Measurements from ENCODE around the gene SOX12. TPM values are rescaled to one million over a fixed set of nuclear protein-coding genes. Genes with fewer than 3 reads are reported as not detected.
A peak's percentile ranks its signal among the peaks of the same experiment; 100 is the strongest.

The SOX12 gene
- polyA plus RNA-seq, 1 donor, result 29.8 TPM

DNA sequence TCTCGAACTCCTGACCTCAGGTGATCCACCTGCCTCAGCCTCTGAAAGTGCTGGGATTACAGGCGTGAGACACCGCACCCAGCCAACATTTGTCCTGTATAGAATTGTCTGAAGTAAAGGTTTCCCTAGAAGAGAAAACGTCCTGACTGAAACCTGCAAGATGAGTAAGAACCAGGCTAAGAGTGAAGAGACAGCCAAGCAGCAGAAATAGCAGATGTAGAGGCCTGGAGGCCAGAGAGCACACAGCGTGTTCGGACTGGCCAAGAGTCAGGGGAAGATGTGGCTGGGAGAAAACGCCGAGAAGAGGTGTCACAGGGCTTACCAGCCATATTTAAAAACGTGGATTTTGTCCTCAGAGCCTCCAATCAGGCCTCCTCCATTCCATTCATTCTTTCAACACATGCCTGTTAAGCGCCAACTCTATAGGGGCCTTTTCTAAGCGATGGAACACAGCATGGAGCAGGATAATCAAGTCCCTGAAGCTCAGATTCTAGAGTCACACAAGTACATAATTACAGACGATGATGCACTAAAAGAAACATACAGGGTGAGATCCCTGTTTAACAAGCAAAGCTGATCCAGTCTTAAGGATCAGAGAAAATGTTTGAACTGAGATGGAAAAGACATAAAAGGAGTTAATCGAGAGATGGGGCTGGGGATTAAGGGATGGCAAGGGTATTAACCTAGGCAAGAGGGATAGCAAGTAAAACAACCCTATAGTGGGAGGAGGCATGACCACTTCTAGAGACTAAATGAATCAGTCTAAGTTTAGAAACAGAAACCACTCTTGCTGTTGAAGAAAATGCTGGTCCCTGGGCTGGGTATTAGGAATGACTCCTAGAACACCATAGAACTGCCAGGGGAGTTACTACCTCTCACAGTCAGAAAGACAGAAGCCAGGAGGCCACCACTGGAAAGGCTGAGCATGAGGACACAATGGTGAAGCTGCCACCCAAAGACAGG lies 23.2 kb upstream of the SOX12 start:
- DNase-seq, result no peak

DNA sequence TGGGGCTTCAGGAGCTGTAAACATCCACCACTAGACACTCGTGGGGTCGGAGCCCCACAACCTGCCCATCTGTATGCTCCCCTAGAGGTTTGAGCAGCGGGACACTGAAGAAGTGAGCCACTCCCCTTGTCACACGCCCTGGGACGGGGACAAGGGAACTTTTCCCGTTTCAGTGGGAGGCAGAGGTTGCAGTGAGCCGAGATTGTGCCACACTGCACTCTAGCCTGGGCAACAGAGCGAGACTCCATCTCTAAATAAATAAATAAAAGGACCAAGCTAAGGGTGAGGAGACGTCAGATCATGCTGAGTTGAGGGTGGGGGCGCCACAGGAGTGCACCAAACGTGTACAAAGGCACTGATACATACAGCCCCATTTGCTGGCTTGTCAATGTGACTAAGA lies 19.6 kb upstream of the SOX12 start:
- DNase-seq, result no peak

DNA sequence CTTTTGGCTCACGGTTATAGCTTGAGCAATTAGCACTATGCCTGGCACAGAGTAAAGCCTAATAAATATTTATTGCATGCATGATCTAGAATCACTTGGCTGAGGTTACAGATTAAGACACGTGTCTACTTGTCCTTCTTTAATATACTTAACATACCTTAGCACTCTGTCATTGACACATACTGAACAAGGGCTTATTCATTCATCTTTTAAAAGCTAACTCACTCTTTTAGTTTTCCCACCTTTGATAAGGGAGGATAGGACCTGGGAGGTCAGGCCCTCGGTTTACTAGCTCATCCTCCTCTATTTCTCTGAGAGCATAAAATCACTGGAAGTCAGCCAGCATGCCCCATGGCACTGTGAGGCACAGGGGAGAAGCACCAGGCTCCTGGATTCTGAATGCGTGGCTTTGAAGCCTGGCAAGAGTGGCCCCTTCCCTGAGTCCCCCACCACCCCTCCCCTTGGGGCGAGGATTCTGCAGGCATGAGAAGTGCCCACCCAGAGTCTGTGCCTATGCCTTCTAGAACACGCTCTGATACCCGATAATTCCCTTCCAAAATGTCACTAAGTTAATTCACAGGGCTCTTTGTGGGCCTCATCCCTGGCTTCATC lies 16.8 kb upstream of the SOX12 start:
- no peak for DNase-seq

DNA sequence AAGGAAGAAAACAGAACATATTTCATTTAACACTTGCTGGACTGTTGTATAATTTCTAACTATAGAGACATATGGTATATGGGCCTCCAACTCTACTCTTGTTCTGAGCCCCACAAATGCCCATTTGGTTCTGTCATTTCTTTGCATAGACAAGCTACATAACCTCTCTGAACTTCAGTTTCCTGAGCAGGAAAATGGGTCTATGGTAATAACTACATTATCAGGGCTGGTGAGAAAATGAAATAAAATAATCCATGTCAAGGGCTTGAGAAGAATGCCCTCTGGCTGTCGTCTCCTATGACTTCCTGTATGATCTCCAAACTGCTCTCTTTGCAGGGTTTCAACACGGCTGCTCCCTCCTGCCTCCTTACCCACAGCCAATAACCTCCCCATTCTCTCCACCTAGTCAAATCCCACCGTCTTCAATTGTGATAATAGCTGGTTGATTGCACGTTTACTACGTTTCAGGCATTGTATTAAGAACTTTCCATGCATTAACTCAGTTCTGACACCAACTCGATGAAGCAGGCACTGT lies 16.0 kb upstream of the SOX12 start:
- DNase-seq, result peak; percentile 65

DNA sequence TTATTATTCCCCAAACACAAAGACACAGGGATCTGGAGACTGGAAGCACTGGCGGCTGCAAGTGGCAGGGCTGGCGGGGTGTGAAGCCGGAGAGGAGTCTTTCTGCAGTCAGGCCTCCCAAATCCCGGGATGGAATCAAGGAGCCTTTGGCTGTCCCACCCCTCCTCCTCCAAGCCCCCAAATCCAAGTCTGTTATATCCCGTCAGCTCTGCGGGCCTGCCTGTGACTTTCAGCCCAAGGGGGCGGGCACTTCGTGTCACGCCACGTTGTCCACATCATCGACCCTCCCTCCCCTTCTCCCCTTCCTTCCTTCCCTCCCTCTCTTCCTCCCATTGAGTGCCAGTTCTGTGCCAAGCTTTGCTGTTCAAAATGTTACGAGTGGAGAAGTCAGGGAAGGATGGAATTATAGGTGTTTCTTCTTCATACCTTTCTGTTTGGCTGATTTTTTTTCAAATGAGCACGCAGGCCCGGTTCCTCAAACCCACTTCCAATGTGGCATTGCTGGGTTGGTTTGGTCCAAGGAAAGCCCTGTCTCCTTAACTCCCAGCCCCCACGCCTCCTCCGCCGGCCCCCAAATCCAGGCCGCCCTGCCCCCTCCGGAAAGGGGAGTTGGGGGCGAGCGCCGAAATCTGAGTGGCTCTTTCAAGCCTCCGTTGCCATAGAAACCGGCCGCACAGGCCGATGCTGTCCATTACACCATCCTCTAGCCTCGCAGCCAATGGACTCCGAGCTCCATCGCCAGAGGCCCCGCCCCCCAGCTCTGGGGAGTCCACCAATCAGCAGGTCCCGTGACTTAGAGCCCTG lies 15.3 kb upstream of the SOX12 start:
- DNase-seq, result peak; percentile 99

DNA sequence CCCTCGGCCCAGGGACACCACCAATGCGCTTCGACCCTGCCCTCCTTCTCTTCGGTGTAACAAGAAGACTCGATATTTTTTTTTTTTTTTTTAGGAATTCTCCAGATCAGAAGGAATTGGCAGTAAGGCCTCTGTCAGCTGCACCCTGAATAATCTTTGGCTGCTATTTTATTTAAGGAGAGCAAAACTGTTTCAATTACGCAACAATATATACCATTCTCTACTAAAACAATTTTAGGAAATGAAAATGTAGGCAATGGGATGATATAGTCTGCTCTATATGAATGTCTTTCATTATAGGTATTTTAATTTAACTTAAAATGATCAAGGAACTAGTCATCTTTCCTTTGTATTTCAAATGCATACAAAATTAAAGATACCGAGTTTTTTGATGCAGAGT lies 14.7 kb upstream of the SOX12 start:
- no peak for DNase-seq

DNA sequence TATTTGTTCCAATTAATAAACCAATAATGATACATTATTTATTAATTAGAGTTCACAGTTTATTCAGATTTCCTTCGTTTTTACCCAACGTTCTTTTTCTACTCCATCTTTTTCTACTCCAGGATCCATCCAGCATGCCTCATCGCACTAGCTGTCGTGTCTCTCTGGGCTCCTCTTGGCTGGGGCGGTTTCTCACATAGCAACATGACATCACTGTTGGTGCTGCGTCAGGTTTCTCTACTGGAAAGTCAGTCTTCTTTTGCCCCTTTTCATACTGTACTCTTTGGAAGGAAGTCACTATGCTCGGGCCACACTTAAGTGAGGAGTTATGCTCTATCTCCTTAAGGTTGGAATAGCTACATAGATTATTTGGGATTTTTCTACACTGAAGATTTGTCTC lies 13.7 kb upstream of the SOX12 start:
- DNase-seq, result no peak

DNA sequence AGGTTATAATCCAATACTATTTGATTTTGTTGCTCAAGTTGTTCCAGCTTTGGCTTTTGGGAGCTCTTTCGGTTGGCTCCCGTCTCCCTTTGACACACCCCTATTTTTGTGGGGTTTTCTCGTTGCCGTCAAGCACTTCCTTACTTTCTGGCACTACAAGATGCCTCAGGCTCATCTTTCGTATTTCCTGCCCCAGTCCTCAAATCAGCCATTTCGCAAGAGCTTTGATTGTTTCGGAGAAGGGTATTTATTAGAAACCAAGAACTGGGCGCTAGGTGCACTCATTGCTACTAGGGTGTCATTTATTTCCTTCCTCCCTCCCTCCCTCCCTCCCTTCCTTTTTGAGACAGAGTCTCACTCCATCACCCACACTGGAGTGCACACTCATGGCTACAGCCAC lies 13.3 kb upstream of the SOX12 start:
- DNase-seq, result no peak

DNA sequence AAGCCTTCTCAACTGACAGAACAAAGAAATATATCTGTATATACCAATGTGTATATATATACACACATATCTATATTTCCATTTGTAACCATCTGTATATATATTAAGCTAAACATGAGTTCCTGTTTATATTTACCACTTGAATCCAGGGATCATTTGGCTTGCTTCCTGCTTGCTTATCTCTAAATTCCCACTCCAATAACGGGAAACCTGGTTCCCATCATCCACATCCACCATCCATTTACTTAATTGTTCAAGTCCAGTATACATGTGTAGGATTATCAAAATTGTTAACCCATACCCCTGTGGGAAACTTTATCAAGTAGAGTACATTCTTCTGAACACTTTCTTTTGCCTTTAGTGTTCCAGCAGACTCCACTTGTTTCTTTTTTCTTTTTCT lies 12.5 kb upstream of the SOX12 start:
- no peak for DNase-seq

DNA sequence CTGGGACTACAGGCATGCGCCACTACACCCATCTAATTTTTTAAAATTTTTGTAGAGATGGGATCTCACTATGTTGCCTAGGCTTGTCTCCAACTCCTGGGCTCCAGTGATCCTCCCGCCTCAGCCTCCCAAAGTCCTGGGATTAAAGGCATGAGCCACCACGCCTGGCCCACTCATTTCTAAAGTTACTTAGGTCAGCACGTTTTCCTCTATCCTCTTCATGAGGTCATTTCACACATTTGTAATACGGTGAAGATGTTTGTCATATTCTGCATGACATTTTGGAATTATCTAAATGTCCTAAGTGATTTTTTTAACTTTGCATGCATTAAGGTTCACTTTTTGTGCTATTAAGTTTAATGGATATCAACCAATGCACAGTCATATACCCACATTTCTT lies 11.9 kb upstream of the SOX12 start:
- no peak for DNase-seq

DNA sequence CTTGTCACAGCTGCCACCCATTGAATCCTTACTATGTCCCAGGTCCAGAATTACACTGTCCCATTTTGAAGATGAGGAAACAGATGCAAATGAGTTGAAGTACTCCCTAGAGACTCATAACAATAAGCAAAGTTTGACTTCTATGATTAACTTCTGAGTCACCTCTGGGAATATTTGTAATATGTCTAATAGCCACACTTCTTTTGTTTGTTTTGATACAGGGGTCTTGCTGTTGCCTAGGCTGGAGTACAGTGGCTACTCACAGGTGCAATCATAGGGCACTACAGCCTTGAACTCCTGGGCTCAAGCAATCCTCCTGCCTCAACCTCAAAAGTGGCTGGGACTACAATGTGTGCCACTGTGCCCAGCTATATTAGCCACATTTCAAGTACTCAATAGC lies 11.4 kb upstream of the SOX12 start:
- DNase-seq, result no peak

DNA sequence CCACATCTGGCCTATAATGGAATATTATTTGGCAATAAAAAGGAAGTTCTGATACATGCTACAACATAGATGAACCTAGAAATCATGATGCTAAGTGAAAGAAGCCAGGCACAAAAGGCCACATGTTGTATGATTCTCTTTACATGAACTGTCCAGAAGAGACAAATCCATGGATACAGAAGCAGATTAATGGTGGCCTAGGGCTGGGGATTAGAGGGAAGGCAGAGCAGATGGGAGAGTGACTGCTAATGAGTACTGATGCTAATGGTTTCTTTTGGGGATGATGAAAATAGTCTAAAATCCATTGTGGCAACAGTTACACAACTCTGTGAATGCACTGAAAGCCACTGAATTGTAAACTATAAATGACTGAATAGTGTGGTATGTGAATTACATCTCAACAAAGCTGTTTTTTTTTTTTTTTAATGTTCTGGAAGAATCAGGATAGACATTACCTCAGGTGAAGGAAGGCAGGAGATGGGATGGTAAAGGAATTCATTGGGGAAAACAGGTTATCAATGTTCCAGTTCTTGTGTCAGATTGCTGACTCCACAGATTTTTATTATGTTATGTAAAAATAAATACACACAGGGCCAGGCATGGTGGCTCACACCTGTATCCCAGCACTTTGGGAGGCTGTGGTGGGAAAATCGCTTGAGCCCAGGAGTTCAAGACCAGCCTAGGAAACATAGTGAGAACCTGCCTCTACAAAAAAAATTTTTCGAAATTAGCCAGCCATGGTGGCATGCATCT lies 8.9 kb upstream of the SOX12 start:
- no peak for DNase-seq

DNA sequence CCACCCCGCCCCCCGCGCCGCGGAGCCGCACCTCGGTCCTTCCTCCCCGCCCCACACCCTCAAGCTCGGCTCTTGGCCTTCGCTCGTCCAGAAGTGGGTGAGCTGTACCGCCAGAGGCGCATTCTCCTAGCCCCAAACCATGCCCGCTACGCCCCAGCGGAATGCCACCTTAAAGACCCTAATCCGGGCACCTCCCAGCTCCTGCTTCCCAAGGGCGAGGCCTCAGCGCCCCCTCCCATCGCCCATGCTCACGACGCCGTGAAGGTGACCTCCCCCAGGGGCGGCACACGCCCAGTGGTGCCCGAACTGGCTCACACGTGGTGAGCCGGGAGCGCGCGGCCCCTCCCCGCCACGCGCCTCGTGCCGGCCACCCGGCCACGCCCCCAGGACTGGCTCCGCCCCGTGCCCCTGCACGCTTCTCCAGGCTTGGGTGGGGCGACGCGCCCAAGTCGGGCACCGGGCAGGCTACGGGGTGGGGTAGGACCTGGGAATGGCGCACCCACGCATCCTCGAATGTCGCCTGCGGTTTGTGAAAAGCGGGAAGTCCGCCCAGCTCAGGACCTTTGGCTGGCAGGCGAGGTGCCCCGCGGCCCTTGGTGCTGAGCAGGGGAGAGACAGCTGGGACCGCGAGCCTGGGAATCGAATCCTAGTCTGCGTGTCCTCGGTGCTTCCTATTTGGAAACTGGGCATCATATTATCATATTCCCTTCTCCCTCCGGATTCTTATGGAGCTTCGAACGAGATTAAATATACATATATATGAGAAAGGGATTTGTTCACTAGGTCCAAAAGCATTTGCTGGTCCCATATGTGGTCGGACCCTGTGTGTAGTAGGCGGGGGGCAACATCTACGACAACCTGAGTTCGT lies 941 bp upstream of the SOX12 start:
- DNase-seq, result peak; percentile 88

DNA sequence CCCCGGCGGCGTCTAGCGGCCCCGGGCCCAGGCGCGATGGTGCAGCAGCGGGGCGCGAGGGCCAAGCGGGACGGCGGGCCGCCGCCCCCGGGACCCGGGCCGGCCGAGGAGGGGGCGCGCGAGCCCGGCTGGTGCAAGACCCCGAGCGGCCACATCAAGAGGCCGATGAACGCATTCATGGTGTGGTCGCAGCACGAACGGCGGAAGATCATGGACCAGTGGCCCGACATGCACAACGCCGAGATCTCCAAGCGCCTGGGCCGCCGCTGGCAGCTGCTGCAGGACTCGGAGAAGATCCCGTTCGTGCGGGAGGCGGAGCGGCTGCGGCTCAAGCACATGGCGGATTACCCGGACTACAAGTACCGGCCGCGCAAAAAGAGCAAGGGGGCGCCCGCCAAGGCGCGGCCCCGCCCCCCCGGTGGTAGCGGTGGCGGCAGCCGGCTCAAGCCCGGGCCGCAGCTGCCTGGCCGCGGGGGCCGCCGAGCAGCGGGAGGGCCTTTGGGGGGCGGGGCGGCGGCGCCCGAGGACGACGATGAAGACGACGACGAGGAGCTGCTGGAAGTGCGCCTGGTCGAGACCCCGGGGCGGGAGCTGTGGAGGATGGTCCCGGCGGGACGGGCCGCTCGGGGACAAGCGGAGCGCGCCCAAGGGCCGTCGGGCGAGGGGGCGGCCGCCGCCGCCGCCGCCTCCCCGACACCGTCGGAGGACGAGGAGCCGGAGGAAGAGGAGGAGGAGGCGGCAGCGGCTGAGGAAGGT lies 715 bp downstream of the SOX12 start:
- peak; percentile 78 for DNase-seq

DNA sequence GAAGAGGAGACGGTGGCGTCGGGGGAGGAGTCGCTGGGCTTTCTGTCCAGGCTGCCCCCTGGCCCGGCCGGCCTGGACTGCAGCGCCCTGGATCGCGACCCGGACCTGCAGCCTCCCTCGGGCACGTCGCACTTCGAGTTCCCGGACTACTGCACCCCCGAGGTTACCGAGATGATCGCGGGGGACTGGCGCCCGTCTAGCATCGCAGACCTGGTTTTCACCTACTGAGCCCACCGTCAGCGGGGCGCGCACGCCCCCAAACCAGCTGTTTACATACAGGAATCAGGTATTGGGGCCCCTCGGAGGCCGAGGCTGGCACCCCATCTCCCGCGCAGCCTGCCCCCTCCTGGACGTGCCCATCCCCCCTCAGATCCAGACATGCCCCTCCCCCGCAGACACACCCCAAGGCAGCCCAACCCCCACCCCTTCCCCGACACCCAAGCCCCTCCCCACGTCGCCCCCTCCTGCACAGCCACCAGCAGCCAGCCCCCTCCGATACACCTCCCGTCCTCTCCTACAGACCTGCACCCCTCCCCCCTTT lies 1.4 kb downstream of the SOX12 start:
- DNase-seq, result no peak

DNA sequence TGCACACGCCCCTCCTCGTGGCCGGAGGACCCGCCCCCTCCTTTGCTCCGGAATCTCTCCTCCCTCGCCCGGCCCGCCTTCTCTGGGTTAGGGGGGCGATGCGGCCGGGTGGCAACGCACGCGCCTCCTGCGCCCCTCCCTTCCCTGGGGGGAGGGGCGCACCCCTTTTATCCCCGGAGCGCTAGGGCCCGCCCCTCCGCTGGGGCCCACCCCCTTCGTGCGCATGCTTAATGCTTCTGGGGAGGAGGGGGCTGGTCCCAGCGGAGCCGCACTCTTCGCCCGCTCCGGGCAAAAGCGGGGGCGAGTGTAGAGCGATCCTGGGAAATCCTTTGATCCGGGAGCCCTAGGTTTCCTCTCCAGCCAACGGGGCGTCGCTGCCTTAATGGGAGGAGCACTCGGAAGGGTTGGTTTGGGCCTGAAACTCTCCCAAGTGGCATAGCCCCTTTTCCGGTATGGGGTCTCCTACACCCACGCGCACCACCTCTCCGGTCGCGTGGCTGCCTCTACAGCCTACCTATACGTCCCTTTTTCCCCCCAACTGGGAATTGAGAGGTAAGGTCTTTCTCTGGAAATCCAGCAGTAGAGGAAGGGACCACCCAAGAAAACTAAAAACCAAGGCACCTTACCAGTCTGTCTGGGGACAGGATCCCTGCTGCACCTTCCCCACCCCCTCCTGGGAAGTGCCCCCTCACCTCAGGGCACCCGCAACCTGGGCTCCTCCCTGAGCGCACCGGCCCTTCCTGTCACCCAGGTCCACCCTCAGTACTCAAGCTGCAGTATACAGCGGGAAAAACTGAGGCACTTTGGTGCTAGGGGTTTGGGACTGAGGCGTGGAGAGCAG lies 2.1 kb downstream of the SOX12 start:
- peak; percentile 91 for DNase-seq

DNA sequence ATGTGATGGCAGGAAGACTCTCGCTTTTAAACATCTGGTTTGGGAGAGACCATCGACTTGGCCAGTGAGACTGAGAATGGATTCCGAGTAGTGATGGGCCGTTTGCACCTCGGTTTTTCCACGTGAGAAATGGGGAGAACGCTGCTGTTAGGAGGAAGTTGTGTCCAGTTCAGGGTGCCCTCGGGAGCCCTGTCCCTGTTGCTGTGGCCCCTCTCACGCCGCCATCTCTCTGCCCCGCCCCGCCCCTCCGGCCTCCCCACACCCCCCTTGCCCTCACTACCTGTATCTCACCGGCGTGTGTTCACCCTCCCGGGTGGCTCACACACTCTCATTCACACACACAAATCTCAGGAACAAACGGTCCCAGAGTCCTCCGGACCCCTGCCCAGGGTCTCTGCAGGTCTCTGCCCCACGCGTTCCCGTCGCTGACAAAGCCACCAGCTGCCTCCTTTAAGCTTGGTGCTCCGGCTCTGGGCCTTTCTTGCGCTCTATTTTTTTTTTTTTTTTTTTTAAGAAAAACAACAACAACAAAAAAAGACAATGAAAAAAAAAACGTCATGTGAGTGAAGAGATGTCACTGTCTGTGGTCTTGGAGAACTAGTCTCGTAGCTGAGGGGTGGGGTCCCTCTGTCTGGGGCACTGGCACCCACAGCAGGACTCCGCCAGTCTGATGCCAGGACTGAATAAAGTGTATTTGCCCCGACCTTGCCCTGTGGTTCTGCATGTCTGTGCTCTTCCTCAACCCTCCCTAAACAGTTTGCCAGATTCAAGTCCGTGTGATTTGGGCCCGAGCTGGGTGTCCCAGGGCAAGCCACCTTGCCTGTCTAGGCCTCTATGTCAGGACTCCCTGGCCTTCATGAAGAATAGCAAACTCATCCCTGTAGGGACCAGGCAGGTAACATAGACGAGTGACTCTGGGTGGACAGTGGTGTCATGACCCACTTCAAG lies 2.9 kb downstream of the SOX12 start:
- DNase-seq, result peak; percentile 47
